Kidney (tissue), 14 donors: Measurements from ENCODE around the gene CHMP6. TPM values are rescaled to one million over a fixed set of nuclear protein-coding genes. Genes with fewer than 3 reads are reported as not detected.

ENCODE experiments used
- DNase-seq, 5 donors: peaks; one replicate each; pipeline ENCODE4 v3.0.0-alpha.2; 2013 to 2020
- FAIRE-seq: peaks from 2 replicates; lab custom pipeline; 2012; peaks lifted over from hg19 to GRCh38; lab: Jason Lieb, UNC
- H3K27ac ChIP-seq, 2 donors: one replicate each; pipeline ENCODE4 v1.7.0; 2013; ENCODE audit warnings: low read depth in 2 of 2, low read length in 2 of 2, inconsistent platforms in 1 of 2
- H3K27me3 ChIP-seq: one replicate; pipeline ENCODE4 v1.7.1; 2013; ENCODE audit warnings: low read length, inconsistent platforms; ENCODE audit not compliant: control insufficient read depth, insufficient read depth
- H3K36me3 ChIP-seq, 3 donors: one replicate each; pipeline versions ENCODE4 v1.7.0 to v1.7.1; 2013; ENCODE audit warnings: low read length in 3 of 3, control low read depth in 1 of 3, inconsistent platforms in 1 of 3; ENCODE audit not compliant: insufficient read depth in 3 of 3, control insufficient read depth in 2 of 3
- H3K4me1 ChIP-seq, 3 donors: one replicate each; pipeline versions ENCODE4 v1.7.0 to v1.7.1; 2013; ENCODE audit warnings: low read length in 3 of 3, inconsistent platforms in 1 of 3, low read depth in 1 of 3; ENCODE audit not compliant: control insufficient read depth in 2 of 3, insufficient read depth in 2 of 3
- H3K4me3 ChIP-seq, 3 donors: one replicate each; pipeline versions ENCODE4 v1.7.0 to v1.8.1; 2013; ENCODE audit warnings: low read length in 3 of 3, control low read depth in 1 of 3, inconsistent platforms in 1 of 3
- H3K9ac ChIP-seq, 3 donors: one replicate each; pipeline versions ENCODE4 v1.7.0 to v1.7.1; 2013; ENCODE audit warnings: low read length in 3 of 3, control low read depth in 1 of 3, inconsistent platforms in 1 of 3
- H3K9me3 ChIP-seq, 3 donors: one replicate each; pipeline versions ENCODE4 v1.7.0 to v1.7.1; 2013; ENCODE audit warnings: low read length in 3 of 3, control low read depth in 1 of 3, inconsistent platforms in 1 of 3; ENCODE audit not compliant: control insufficient read depth in 2 of 3, insufficient read depth in 1 of 3
- intact Hi-C: fragments of 100-400 bp; cut with DNase I; formaldehyde crosslinking; loops from one replicate; pipeline ENCODE4 v1.11.1; 2022
- polyA plus RNA-seq: library from polyadenylated mRNA; stranded (reverse); fragments of 350-450 nt; fragmentation: Illumina TruSeq; extraction: RNeasy Lipid Tissue Mini Kit (QIAGEN cat#74804); gene quantifications from one replicate; pipeline ENCODE4 v1.2.3, GENCODE V29; 2014; ENCODE audit warnings: low read depth, low replicate concordance; ENCODE audit not compliant: insufficient read depth
- total RNA-seq: library from RNA; stranded (reverse); fragmentation: NEBNext Ultra II Directional; extraction: Animal tissue kit (Norgen Biotek cat#: 25700); gene quantifications from one replicate; pipeline ENCODE4 v1.2.1, GENCODE V29; 2021
- TF ChIP-seq, protein P1 (sequence below): IDR thresholded peaks from 3 replicates; pipeline ENCODE4 v1.5.1; 2012; ENCODE audit warnings: mild to moderate bottlenecking, moderate library complexity, borderline replicate concordance; ENCODE audit not compliant: insufficient read depth; ENCODE audit errors: extremely low read depth
- donor health status: control.
- donor health status: control.
- donor health status: control.
- donor health status: control.
- donor health status: control.
- donor health status: DM: yes; HTN: yes; CAD: no.
- donor health status: Normal renal cell carcinoma (clear cell type).

Gene CHMP6
- total and polyA plus RNA-seq, 2 donors from 2014 or later: 28.0 to 34.1 TPM

DNA sequence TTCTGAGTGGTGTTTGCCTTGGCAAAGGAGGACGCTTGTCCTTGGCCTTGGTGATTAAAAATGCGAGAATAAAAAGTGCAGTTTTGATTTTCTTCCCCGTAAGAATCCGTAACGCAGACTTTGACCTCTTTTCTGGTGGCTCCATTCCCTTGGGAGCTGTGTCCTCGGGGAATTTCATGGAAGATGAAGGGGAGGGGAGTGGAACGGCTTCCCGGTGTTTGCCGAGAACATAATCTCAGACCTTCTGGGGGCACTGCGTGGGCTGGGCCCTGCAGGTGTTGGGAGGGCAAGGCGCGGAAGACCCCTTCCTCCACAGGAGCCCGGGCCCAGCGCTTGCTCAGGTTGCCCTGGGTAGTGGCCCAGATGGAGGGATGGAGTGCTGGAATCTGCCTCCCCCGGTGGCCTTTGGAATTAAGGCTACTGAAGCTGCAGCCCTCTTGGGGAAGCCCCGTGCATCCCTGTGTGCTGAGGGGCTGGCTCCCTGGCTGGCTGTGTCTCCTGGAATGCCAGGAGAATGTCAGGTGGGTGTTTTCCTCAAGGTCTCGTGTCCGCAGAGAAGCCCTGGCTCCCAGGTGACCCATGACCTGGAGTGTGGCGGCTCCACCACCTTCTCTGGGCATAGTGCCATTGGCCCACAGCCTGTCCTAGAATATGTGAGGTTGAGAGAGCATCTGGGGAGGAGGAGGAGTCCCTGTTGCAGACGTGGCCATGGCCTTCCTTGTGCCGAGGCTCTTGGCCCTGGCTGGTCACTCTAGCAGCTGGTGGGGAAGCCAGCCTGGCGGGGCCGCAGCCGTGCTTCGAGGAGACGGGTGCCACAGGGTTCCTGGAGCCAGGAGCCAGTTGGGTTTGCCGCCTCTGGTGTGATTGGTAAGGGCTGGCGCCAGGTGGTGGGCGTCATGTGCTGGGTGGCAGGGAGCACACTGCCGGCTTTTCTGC lies 46.4 kb downstream of the CHMP6 start:
- TF ChIP-seq, protein P1, sequence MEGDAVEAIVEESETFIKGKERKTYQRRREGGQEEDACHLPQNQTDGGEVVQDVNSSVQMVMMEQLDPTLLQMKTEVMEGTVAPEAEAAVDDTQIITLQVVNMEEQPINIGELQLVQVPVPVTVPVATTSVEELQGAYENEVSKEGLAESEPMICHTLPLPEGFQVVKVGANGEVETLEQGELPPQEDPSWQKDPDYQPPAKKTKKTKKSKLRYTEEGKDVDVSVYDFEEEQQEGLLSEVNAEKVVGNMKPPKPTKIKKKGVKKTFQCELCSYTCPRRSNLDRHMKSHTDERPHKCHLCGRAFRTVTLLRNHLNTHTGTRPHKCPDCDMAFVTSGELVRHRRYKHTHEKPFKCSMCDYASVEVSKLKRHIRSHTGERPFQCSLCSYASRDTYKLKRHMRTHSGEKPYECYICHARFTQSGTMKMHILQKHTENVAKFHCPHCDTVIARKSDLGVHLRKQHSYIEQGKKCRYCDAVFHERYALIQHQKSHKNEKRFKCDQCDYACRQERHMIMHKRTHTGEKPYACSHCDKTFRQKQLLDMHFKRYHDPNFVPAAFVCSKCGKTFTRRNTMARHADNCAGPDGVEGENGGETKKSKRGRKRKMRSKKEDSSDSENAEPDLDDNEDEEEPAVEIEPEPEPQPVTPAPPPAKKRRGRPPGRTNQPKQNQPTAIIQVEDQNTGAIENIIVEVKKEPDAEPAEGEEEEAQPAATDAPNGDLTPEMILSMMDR: no peak
- Histone ChIP-seq H3K27ac (peak overlapping the region; percentile 73 to 74), H3K4me1 (peaks cover 0 to 56% (median 32%) of the 10 kb centered on the region in 3 donors), H3K9ac (peak overlapping the region in 1 of 3 donors; percentile 62), H3K27me3 (no peaks in the 10 kb centered on the region), H3K9me3 (no peaks in the 10 kb centered on the region), H3K36me3 (no peaks in the 10 kb centered on the region), H3K4me3 (peak overlapping the region in 2 of 3 donors; percentile 75 to 82)
- FAIRE-seq: no peak
- intact Hi-C loops: no loop called here
- peak in 2 of 5 donors; percentile 62 to 86 for DNase-seq

- H3K36me3 ChIP-seq: no peaks in the 10 kb centered on the region
- intact Hi-C loops: no loop called here
- TF ChIP-seq, protein P1: no peak
- no peak overlapping the region for H3K9ac ChIP-seq
- no peaks in the 10 kb centered on the region for H3K27me3 ChIP-seq
- peaks cover 0 to 59% (median 42%) of the 10 kb centered on the region in 3 donors for H3K4me1 ChIP-seq
- H3K4me3 ChIP-seq: peak overlapping the region in 1 of 3 donors; percentile 75
- no peak overlapping the region for H3K27ac ChIP-seq
- H3K9me3 ChIP-seq: no peaks in the 10 kb centered on the region
- no peak for DNase-seq
- FAIRE-seq: no peak
Measured at GRCh38 chr17:81039096-81039495, 47.5 kb downstream of the CHMP6 start.

GRCh38 chr17:81039854-81040758 lies 48.5 kb downstream of the CHMP6 start:
- DNase-seq (peak in 1 of 5 donors; percentile 29), FAIRE-seq (no peak)

More at GRCh38 chr17:81039854-81040758, 48.5 kb downstream of the CHMP6 start:
- H3K4me1 ChIP-seq: peaks cover 0 to 68% (median 52%) of the 10 kb centered on the region in 3 donors
- H3K27ac ChIP-seq: peak overlapping the region in 1 of 2 donors; percentile 12
- H3K36me3 ChIP-seq: no peaks in the 10 kb centered on the region
- H3K27me3 ChIP-seq: no peaks in the 10 kb centered on the region
- peak overlapping the region in 1 of 3 donors; percentile 30 for H3K9ac ChIP-seq
- TF ChIP-seq, protein P1: no peak
- intact Hi-C loops: no loop called here
- no peak overlapping the region for H3K4me3 ChIP-seq
- H3K9me3 ChIP-seq: no peaks in the 10 kb centered on the region
